ENCODE measurements around the gene SEC22C.

SEC22C gene

GRCh38 chr3:42510325-42510724 lies 71.4 kb downstream of the SEC22C start:
- WGBS = 54% methylated on average over 4 of the region's 4 CpGs

DNA sequence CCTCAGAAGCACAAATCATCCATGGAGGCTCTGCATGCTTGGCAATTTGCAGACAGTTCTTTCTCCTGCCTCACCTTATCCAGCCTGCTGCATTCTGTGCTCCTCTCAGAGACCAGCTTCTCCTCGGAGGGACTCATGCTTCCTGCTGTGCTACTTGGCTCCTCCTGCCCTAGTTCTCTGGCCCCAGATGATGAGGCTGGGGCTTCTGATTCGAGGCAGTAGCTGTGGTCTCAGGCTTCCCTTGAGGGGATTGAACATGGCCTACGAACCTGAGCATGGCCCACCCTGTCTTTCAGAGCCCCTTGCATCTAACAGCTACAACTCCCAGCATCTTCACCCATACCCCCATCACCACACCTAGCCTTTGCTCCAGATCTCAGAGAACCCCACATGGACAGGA lies 72.7 kb downstream of the SEC22C start:
- Histone ChIP-seq H3K9ac (ENCODE audit: low read length) (no peak overlapping the region), H2BK15ac (ENCODE audit: low read depth, poor library complexity, severe bottlenecking) (no peak overlapping the region), H2BK120ac (ENCODE audit: low read depth, low read length) (no peak overlapping the region), H4K91ac (ENCODE audit: low read length) (no peak overlapping the region), H2AK5ac (ENCODE audit: low read length, severe bottlenecking) (no peak overlapping the region), H3K23ac (ENCODE audit: low read length in 2 of 2) (no peak overlapping the region), H3K27me3 (ENCODE audit: control insufficient read depth in 1 of 2, insufficient read depth in 1 of 2, low read length in 2 of 2) (peaks cover 51 to 58% of the 10 kb centered on the region in 2 experiments), H2BK5ac (ENCODE audit: low read depth, low read length, poor library complexity, severe bottlenecking) (no peak overlapping the region), H3K14ac (ENCODE audit: low read length in 2 of 2) (no peak overlapping the region), H3K4me1 (ENCODE audit: control insufficient read depth, insufficient read depth, low read depth, low read length) (no peaks in the 10 kb centered on the region), H4K8ac (ENCODE audit: low read length) (peak overlapping the region; percentile 9), H3K4me3 (ENCODE audit: insufficient read depth in 1 of 2, low read depth in 1 of 2, low read length in 2 of 2) (no peak overlapping the region), H3K4me2 (ENCODE audit: low read length, poor library complexity, severe bottlenecking) (no peak overlapping the region), H3K4ac (ENCODE audit: low read depth in 1 of 2, low read length in 2 of 2) (no peak overlapping the region), H3K79me1 (replicated peaks; ENCODE audit: low read length, poor library complexity, severe bottlenecking) (no peaks in the 10 kb centered on the region), H3K27ac (ENCODE audit: low read length, poor library complexity, severe bottlenecking) (no peak overlapping the region), H2BK12ac (ENCODE audit: low read length in 2 of 2) (no peak overlapping the region), H3K18ac (ENCODE audit: low read depth in 1 of 2, low read length in 2 of 2) (no peak overlapping the region), H2AFZ (ENCODE audit: low read depth, low read length) (no peak overlapping the region), H3K9me3 (ENCODE audit: control insufficient read depth, low read length) (no peaks in the 10 kb centered on the region), H3K36me3 (ENCODE audit: control insufficient read depth in 1 of 2, insufficient read depth in 2 of 2, low read depth in 1 of 2, low read length in 2 of 2) (no peaks in the 10 kb centered on the region)
- WGBS = 52% methylated on average over 3 of the region's 3 CpGs
- no peak for DNase-seq

More at GRCh38 chr3:42510325-42510724, 71.4 kb downstream of the SEC22C start:
- Histone ChIP-seq H4K8ac (ENCODE audit: low read length) (no peak overlapping the region), H3K4me2 (ENCODE audit: low read length, poor library complexity, severe bottlenecking) (no peak overlapping the region), H3K27ac (ENCODE audit: low read length, poor library complexity, severe bottlenecking) (no peak overlapping the region), H2AFZ (ENCODE audit: low read depth, low read length) (no peak overlapping the region), H2AK5ac (ENCODE audit: low read length, severe bottlenecking) (no peak overlapping the region), H2BK5ac (ENCODE audit: low read depth, low read length, poor library complexity, severe bottlenecking) (no peak overlapping the region), H3K18ac (ENCODE audit: low read depth in 1 of 2, low read length in 2 of 2) (no peak overlapping the region), H3K4me1 (ENCODE audit: control insufficient read depth, insufficient read depth, low read depth, low read length) (no peaks in the 10 kb centered on the region), H2BK120ac (ENCODE audit: low read depth, low read length) (no peak overlapping the region), H3K27me3 (ENCODE audit: control insufficient read depth in 1 of 2, insufficient read depth in 1 of 2, low read length in 2 of 2) (peaks cover 51 to 54% of the 10 kb centered on the region in 2 experiments), H3K9me3 (ENCODE audit: control insufficient read depth, low read length) (no peaks in the 10 kb centered on the region), H3K79me1 (replicated peaks; ENCODE audit: low read length, poor library complexity, severe bottlenecking) (no peaks in the 10 kb centered on the region), H4K91ac (ENCODE audit: low read length) (no peak overlapping the region), H3K4me3 (ENCODE audit: insufficient read depth in 1 of 2, low read depth in 1 of 2, low read length in 2 of 2) (no peak overlapping the region), H3K4ac (ENCODE audit: low read depth in 1 of 2, low read length in 2 of 2) (no peak overlapping the region), H3K14ac (ENCODE audit: low read length in 2 of 2) (no peak overlapping the region), H2BK12ac (ENCODE audit: low read length in 2 of 2) (no peak overlapping the region), H3K36me3 (ENCODE audit: control insufficient read depth in 1 of 2, insufficient read depth in 2 of 2, low read depth in 1 of 2, low read length in 2 of 2) (no peaks in the 10 kb centered on the region), H3K23ac (ENCODE audit: low read length in 2 of 2) (no peak overlapping the region), H2BK15ac (ENCODE audit: low read depth, poor library complexity, severe bottlenecking) (no peak overlapping the region), H3K9ac (ENCODE audit: low read length) (no peak overlapping the region)
- DNase-seq = no peak

- no peak overlapping the region for H2BK15ac ChIP-seq (ENCODE audit: low read depth, poor library complexity, severe bottlenecking)
- WGBS = 75% methylated on average over 3 of the region's 4 CpGs
These were observed 73.2 kb downstream of the SEC22C start for GRCh38 chr3:42508562-42508961.

DNA sequence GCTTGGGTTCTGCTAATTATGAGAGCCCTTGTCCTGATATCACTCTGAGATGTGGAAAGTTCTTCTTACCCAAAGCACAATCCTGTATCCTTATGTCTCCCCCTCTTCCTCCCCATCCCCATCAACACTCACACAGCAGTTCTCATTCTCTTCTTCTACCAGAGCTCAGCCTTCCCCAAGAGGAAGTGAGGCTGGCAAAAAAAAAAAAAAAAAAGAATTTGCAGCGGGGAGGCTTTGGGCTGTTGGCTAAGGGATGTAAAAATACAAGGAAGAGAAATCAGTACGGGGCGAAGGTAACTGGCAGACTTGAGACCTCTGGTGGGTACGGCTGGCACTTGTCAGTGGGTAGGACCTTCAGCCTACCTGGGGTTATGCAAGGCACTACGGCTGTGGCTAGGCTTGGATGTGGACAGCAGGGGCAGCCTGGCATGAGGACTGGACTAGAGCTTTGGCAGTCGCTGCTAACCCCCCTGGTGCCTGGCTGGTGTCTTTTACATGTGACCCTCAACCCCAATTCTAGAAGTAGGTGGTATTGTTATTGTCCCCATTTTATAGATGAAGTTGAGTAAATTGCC lies 73.9 kb downstream of the SEC22C start:
- Histone ChIP-seq H2AFZ (ENCODE audit: low read depth, low read length) (no peak overlapping the region), H2BK15ac (ENCODE audit: low read depth, poor library complexity, severe bottlenecking) (no peak overlapping the region), H3K4me3 (ENCODE audit: insufficient read depth in 1 of 2, low read depth in 1 of 2, low read length in 2 of 2) (no peak overlapping the region), H3K23ac (ENCODE audit: low read length in 2 of 2) (no peak overlapping the region), H3K4me1 (ENCODE audit: control insufficient read depth, insufficient read depth, low read depth, low read length) (peaks cover 2% of the 10 kb centered on the region), H3K27me3 (ENCODE audit: control insufficient read depth in 1 of 2, insufficient read depth in 1 of 2, low read length in 2 of 2) (peaks cover 62 to 71% of the 10 kb centered on the region in 2 experiments), H3K79me1 (replicated peaks; ENCODE audit: low read length, poor library complexity, severe bottlenecking) (no peaks in the 10 kb centered on the region), H4K8ac (ENCODE audit: low read length) (no peak overlapping the region), H2AK5ac (ENCODE audit: low read length, severe bottlenecking) (no peak overlapping the region), H2BK12ac (ENCODE audit: low read length in 2 of 2) (no peak overlapping the region), H3K27ac (ENCODE audit: low read length, poor library complexity, severe bottlenecking) (no peak overlapping the region), H3K18ac (ENCODE audit: low read depth in 1 of 2, low read length in 2 of 2) (no peak overlapping the region), H3K36me3 (ENCODE audit: control insufficient read depth in 1 of 2, insufficient read depth in 2 of 2, low read depth in 1 of 2, low read length in 2 of 2) (no peaks in the 10 kb centered on the region), H3K14ac (ENCODE audit: low read length in 2 of 2) (no peak overlapping the region), H2BK120ac (ENCODE audit: low read depth, low read length) (no peak overlapping the region), H3K9ac (ENCODE audit: low read length) (no peak overlapping the region), H3K4ac (ENCODE audit: low read depth in 1 of 2, low read length in 2 of 2) (no peak overlapping the region), H3K4me2 (ENCODE audit: low read length, poor library complexity, severe bottlenecking) (no peak overlapping the region), H3K9me3 (ENCODE audit: control insufficient read depth, low read length) (no peaks in the 10 kb centered on the region), H4K91ac (ENCODE audit: low read length) (no peak overlapping the region), H2BK5ac (ENCODE audit: low read depth, low read length, poor library complexity, severe bottlenecking) (no peak overlapping the region)
- no peak for DNase-seq
- WGBS = 86% methylated on average over 6 of the region's 6 CpGs

More at GRCh38 chr3:42508562-42508961, 73.2 kb downstream of the SEC22C start:
- no peak overlapping the region for H3K4ac ChIP-seq (ENCODE audit: low read depth in 1 of 2, low read length in 2 of 2)
- no peak overlapping the region for H3K27ac ChIP-seq (ENCODE audit: low read length, poor library complexity, severe bottlenecking)
- H3K79me1 ChIP-seq (replicated peaks; ENCODE audit: low read length, poor library complexity, severe bottlenecking) = no peaks in the 10 kb centered on the region
- H3K14ac ChIP-seq (ENCODE audit: low read length in 2 of 2) = no peak overlapping the region
- H3K36me3 ChIP-seq (ENCODE audit: control insufficient read depth in 1 of 2, insufficient read depth in 2 of 2, low read depth in 1 of 2, low read length in 2 of 2) = no peaks in the 10 kb centered on the region
- H4K91ac ChIP-seq (ENCODE audit: low read length) = no peak overlapping the region
- H2BK12ac ChIP-seq (ENCODE audit: low read length in 2 of 2) = no peak overlapping the region
- no peak overlapping the region for H2AFZ ChIP-seq (ENCODE audit: low read depth, low read length)
- H3K23ac ChIP-seq (ENCODE audit: low read length in 2 of 2) = no peak overlapping the region
- no peak overlapping the region for H3K4me3 ChIP-seq (ENCODE audit: insufficient read depth in 1 of 2, low read depth in 1 of 2, low read length in 2 of 2)
- H3K9me3 ChIP-seq (ENCODE audit: control insufficient read depth, low read length) = no peaks in the 10 kb centered on the region
- H3K18ac ChIP-seq (ENCODE audit: low read depth in 1 of 2, low read length in 2 of 2) = no peak overlapping the region
- DNase-seq = no peak
- H2BK5ac ChIP-seq (ENCODE audit: low read depth, low read length, poor library complexity, severe bottlenecking) = no peak overlapping the region
- no peak overlapping the region for H2BK120ac ChIP-seq (ENCODE audit: low read depth, low read length)
- H2AK5ac ChIP-seq (ENCODE audit: low read length, severe bottlenecking) = no peak overlapping the region
- no peaks in the 10 kb centered on the region for H3K4me1 ChIP-seq (ENCODE audit: control insufficient read depth, insufficient read depth, low read depth, low read length)
- H3K9ac ChIP-seq (ENCODE audit: low read length) = no peak overlapping the region
- H3K4me2 ChIP-seq (ENCODE audit: low read length, poor library complexity, severe bottlenecking) = no peak overlapping the region
- peaks cover 55 to 63% of the 10 kb centered on the region in 2 experiments for H3K27me3 ChIP-seq (ENCODE audit: control insufficient read depth in 1 of 2, insufficient read depth in 1 of 2, low read length in 2 of 2)
- no peak overlapping the region for H4K8ac ChIP-seq (ENCODE audit: low read length)
